BE2C (cell line): ENCODE data around the gene ATG7.
"Not testable (repeated sequence)": the region's sequence is repeated elsewhere in the genome, so short reads cannot be mapped to it uniquely, and the experiment has no call there.

Experiments used
- DNase-seq: peaks from one replicate; pipeline ENCODE4 v3.0.0-alpha.2; 2020
- H3K27me3 ChIP-seq: fragments of 250-450 bp; sonication (Bioruptor Pico); 2 replicates; pipeline ENCODE4 v1.5.1; 2020; ENCODE audit warnings: mild to moderate bottlenecking
- H3K36me3 ChIP-seq: fragments of 250-450 bp; sonication (Bioruptor Pico); 2 replicates; pipeline ENCODE4 v1.5.1; 2020; ENCODE audit warnings: mild to moderate bottlenecking
- H3K4me1 ChIP-seq: fragments of 250-450 bp; sonication (Bioruptor Pico); 2 replicates; pipeline ENCODE4 v1.5.1; 2020
- H3K4me3 ChIP-seq: 2 replicates; pipeline ENCODE4 v1.5.1; 2011; ENCODE audit warnings: low read depth, low read length
- H3K9me3 ChIP-seq: fragments of 250-450 bp; sonication (Bioruptor Pico); 2 replicates; pipeline ENCODE4 v1.5.1; 2020
- TF ChIP-seq, protein P1 (sequence below): IDR thresholded peaks from 2 replicates; pipeline ENCODE4 v1.5.1; 2012; ENCODE audit warnings: mild to moderate bottlenecking, low read depth, low read length

Gene ATG7

DNA sequence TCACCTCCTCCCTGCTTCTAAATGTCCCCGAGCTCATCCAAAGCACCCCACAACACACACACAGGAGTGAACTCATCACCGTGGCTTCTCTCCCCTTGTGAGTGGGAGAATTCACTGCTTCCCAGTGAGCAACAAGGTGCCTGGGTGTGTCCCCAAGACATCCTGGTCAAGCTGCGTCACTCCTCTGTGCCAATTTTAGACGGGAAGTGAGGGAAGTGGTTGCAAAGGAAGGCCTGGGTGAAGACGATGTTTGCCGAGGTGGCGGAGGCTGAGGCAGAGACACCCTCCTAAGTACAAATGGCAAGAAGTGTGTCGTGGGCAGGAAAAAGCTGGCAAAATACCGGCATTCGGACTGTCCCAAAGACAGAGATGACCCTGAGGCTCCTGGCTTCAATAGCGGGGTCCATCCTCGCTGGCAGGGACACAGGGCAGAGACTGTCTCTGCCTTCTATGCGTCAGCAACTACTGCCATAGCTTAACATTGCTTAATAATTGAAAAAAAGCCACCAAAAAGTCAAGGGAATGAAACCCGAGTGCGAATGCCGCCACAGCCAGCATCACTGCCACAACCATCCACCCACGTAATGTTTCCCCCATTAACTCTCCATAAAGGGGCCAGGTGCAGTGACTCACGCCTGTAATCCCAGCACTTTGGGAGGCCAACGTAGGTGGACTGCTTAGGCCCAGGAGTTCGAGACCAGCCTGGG is 298.7 kb downstream of the ATG7 start:
- no peak for DNase-seq
- TF ChIP-seq, protein P1, sequence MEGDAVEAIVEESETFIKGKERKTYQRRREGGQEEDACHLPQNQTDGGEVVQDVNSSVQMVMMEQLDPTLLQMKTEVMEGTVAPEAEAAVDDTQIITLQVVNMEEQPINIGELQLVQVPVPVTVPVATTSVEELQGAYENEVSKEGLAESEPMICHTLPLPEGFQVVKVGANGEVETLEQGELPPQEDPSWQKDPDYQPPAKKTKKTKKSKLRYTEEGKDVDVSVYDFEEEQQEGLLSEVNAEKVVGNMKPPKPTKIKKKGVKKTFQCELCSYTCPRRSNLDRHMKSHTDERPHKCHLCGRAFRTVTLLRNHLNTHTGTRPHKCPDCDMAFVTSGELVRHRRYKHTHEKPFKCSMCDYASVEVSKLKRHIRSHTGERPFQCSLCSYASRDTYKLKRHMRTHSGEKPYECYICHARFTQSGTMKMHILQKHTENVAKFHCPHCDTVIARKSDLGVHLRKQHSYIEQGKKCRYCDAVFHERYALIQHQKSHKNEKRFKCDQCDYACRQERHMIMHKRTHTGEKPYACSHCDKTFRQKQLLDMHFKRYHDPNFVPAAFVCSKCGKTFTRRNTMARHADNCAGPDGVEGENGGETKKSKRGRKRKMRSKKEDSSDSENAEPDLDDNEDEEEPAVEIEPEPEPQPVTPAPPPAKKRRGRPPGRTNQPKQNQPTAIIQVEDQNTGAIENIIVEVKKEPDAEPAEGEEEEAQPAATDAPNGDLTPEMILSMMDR = no peak
- Histone ChIP-seq H3K4me3 (no peak overlapping the region), H3K36me3 (no peaks in the 10 kb centered on the region), H3K27me3 (no peaks in the 10 kb centered on the region), H3K4me1 (no peaks in the 10 kb centered on the region; the same call in 1 of the 2 replicates), H3K9me3 (no peaks in the 10 kb centered on the region)

DNA sequence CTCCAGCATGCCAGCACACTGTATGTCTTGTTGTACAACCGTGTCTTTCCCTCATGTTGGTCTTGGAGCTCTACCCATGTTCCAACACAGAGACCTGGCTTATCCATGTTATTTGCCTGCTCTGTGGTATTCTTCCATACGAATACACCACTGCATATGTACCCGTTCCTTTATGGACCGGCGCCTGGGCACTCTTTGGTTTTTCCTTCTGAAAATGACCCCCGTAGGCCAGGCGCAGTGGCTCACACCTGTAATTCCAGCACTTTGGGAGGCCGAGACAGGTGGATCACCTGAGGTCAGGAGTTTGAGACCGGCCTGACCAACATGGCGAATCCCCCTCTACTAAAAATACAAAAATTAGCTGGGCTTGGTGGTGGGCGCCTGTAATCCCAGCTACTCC is 300.5 kb downstream of the ATG7 start:
- not testable (repeated sequence) for H3K27me3 ChIP-seq, H3K4me1 ChIP-seq, DNase-seq, H3K36me3 ChIP-seq, H3K4me3 ChIP-seq, H3K9me3 ChIP-seq

DNA sequence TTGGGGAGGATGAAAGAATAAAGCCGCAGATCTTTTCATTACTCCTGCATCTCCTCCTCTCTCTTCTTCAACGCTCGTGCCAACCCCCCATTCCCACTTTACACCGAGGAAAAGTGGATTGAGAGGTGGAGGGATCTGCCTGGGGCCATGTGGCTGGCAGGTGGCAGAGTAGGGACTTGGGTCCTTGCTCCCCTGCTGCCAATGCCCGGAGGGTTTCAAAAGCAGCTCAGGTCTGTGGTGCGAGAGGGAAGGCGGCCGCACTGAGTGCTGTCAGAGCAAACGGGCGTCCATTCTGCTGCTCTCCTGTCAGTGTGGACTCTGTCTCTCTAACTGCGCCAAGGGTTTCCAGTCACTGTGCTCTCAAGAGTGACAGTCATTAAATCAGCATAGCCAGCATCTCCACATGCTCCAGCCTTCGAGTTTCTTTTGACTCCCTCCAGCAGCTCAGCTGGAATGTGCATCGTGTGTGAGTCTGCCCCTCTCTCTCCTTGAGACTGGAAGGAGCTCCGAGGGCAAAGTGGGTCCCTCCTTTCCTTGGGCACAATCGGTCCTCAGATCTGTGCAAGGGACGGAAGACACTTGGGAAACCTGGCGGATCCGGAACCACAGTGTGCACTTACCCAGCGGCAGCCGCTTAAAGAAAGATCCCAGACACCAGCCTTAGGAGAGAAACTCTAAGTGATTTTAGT is 302.9 kb downstream of the ATG7 start:
- H3K9me3 ChIP-seq = no peaks in the 10 kb centered on the region
- H3K4me3 ChIP-seq = no peak overlapping the region
- TF ChIP-seq, protein P1 = no peak
- H3K36me3 ChIP-seq = no peaks in the 10 kb centered on the region; the same call in 1 of the 2 replicates
- no peaks in the 10 kb centered on the region; the same call in 1 of the 2 replicates for H3K4me1 ChIP-seq
- no peak for DNase-seq
- H3K27me3 ChIP-seq = no peaks in the 10 kb centered on the region

DNA sequence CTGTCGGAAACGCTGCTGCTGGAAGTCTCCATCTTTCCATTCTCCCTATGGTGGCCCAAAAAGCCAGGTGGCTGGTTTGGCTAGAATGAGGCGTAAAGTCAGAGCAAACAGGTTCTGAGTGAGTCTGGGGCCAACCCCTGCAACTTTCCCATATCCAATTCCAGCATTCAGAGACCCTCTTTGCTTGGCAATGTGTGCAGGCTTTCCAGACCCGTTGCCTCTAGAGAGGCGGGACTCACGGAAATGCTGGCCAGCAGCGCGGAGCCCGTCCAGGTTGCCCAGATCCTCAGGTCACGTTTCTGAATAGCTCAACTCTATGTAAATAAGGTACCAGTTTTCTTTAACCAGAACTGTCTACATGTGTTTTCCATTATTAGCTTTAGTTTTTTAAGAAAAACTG is 303.5 kb downstream of the ATG7 start:
- no peaks in the 10 kb centered on the region; the same call in 1 of the 2 replicates for H3K4me1 ChIP-seq
- no peaks in the 10 kb centered on the region; the same call in 1 of the 2 replicates for H3K36me3 ChIP-seq
- TF ChIP-seq, protein P1 = no peak
- H3K27me3 ChIP-seq = no peaks in the 10 kb centered on the region
- no peaks in the 10 kb centered on the region for H3K9me3 ChIP-seq
- DNase-seq = no peak
- H3K4me3 ChIP-seq = no peak overlapping the region

DNA sequence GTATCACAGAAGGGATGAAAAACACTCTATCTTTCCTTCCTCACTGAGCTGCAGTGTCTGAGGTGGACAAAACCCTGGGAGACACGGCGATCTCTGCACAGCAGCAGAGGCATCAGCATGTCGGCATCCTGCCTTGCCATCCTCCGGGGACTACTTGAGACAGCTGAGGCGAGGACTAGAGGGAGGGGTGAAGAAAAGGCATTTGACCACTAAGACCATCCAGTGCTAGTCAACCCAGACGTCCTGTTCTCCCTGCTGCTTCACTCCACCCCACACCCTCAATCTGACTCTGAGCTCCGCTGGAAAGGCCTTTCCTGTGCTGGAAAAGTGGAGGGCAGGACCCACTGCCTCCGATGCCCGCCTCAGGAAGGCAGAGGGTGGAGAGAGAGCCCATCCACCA is 304.3 kb downstream of the ATG7 start:
- no peak for DNase-seq
- Histone ChIP-seq H3K4me3 (no peak overlapping the region), H3K27me3 (no peaks in the 10 kb centered on the region), H3K4me1 (no peaks in the 10 kb centered on the region), H3K9me3 (no peaks in the 10 kb centered on the region), H3K36me3 (no peaks in the 10 kb centered on the region; the same call in 1 of the 2 replicates)
- TF ChIP-seq, protein P1 = no peak

DNA sequence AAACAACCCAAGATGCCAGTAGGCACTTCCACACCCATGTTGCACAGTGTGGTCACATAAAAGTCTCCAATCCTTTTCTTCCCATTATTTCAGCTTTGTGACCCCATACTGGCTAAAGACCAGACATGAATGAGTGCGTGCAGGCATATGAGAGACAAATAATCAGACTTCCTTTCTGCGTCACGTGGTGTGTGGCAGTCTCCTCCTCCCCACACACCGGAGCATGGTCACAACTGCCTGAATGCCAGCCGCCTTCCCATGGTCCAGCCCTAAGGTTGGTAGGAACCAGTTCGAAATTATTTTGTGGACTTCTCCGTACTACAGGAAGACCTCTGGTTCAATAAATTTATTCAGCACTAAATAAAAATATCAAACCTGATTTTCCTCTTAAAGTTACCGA is 306.0 kb downstream of the ATG7 start:
- H3K4me1 ChIP-seq = peaks cover 2% of the 10 kb centered on the region; the same call in 1 of the 2 replicates
- H3K27me3 ChIP-seq = no peaks in the 10 kb centered on the region
- TF ChIP-seq, protein P1 = no peak
- no peak for DNase-seq
- no peak overlapping the region for H3K4me3 ChIP-seq
- H3K9me3 ChIP-seq = no peaks in the 10 kb centered on the region
- no peaks in the 10 kb centered on the region; the same call in 1 of the 2 replicates for H3K36me3 ChIP-seq
